Activated T-helper 1 cell treated with anti-CD3 and anti-CD28 coated beads, Interleukin-12 subunit alpha, Interleukin-12 subunit beta, Interleukin-2, Interleukin-4 antibody, amounts not matched to agents 30 ng/mL and 10 ng/mL and 1 ng/mL, durations not matched to agents 14 hours and 24 hours and 36 hours (primary cell): Measurements from ENCODE around the gene SCFD2. TPM values are rescaled to one million over a fixed set of nuclear protein-coding genes. Genes with fewer than 3 reads are reported as not detected.

Source experiments
- DNase-seq: peaks from one replicate; pipeline ENCODE4 v3.0.0; 2021; ENCODE audit warnings: low spot score
- H3K27ac Mint-ChIP-seq: one replicate; pipeline ENCODE4 v1.8.0; 2021; ENCODE audit warnings: mild to moderate bottlenecking, mixed read lengths
- H3K27me3 Mint-ChIP-seq: one replicate; pipeline ENCODE4 v1.8.0; 2022; ENCODE audit warnings: mild to moderate bottlenecking, moderate library complexity, mixed read lengths; ENCODE audit not compliant: insufficient read depth
- H3K36me3 Mint-ChIP-seq: one replicate; pipeline ENCODE4 v1.8.0; 2021; ENCODE audit warnings: low read depth, mixed read lengths
- H3K4me1 Mint-ChIP-seq: one replicate; pipeline ENCODE4 v1.8.0; 2021; ENCODE audit warnings: low read depth, mixed read lengths
- H3K4me3 Mint-ChIP-seq: one replicate; pipeline ENCODE4 v1.8.0; 2021; ENCODE audit warnings: mild to moderate bottlenecking, moderate library complexity, mixed read lengths
- H3K9me3 Mint-ChIP-seq: one replicate; pipeline ENCODE4 v1.8.0; 2021; ENCODE audit warnings: mixed read lengths
- intact Hi-C: fragments of 100-400 bp; cut with micrococcal nuclease; formaldehyde crosslinking; loops from one replicate; pipeline ENCODE4 v1.15.1; 2024
- total RNA-seq: library from RNA; stranded (reverse); gene quantifications from 2 replicates; pipeline ENCODE4 v1.2.3, GENCODE V29; 2022

The SCFD2 gene
- total RNA-seq, 1 donor from 2014 or later, result 40.5 TPM

- intact Hi-C loops, result no loop called here
- DNase-seq, result no peak
- H3K9me3 Mint-ChIP-seq, result no peaks in the 10 kb centered on the region
- H3K4me3 Mint-ChIP-seq, result no peak overlapping the region
- H3K4me1 Mint-ChIP-seq, result peaks cover 5% of the 10 kb centered on the region
- no peak overlapping the region for H3K27ac Mint-ChIP-seq
- no peaks in the 10 kb centered on the region for H3K27me3 Mint-ChIP-seq
- no peaks in the 10 kb centered on the region for H3K36me3 Mint-ChIP-seq
Observed at GRCh38 chr4:52873861-52874343, 492.0 kb downstream of the SCFD2 start.

GRCh38 chr4:52873191-52873590 lies 492.7 kb downstream of the SCFD2 start:
- intact Hi-C loops, result no loop called here
- Mint-ChIP-seq H3K36me3 (no peaks in the 10 kb centered on the region), H3K27me3 (no peaks in the 10 kb centered on the region), H3K27ac (no peak overlapping the region), H3K9me3 (no peaks in the 10 kb centered on the region), H3K4me3 (no peak overlapping the region), H3K4me1 (peaks cover 5% of the 10 kb centered on the region)
- DNase-seq, result no peak

- intact Hi-C loops, result no loop called here
- no peak for DNase-seq
- Mint-ChIP-seq H3K27ac (no peak overlapping the region), H3K9me3 (no peaks in the 10 kb centered on the region), H3K27me3 (no peaks in the 10 kb centered on the region), H3K4me1 (no peaks in the 10 kb centered on the region), H3K36me3 (no peaks in the 10 kb centered on the region), H3K4me3 (no peak overlapping the region)
Observed at GRCh38 chr4:52870225-52870624, 495.6 kb downstream of the SCFD2 start.

- Mint-ChIP-seq H3K27me3 (no peaks in the 10 kb centered on the region), H3K27ac (no peak overlapping the region), H3K4me3 (no peak overlapping the region), H3K36me3 (no peaks in the 10 kb centered on the region), H3K4me1 (no peaks in the 10 kb centered on the region), H3K9me3 (no peaks in the 10 kb centered on the region)
- DNase-seq, result no peak
- intact Hi-C loops, result no loop called here
Observed at GRCh38 chr4:52869656-52870055, 496.2 kb downstream of the SCFD2 start.

- Mint-ChIP-seq H3K36me3 (no peaks in the 10 kb centered on the region), H3K4me3 (no peak overlapping the region), H3K4me1 (no peaks in the 10 kb centered on the region), H3K27ac (no peak overlapping the region), H3K9me3 (no peaks in the 10 kb centered on the region), H3K27me3 (peaks cover 2% of the 10 kb centered on the region)
- no peak for DNase-seq
- intact Hi-C loops, result no loop called here
Observed at GRCh38 chr4:52869196-52869595, 496.7 kb downstream of the SCFD2 start.

GRCh38 chr4:52868133-52868532 lies 497.7 kb downstream of the SCFD2 start:
- no peak for DNase-seq
- intact Hi-C loops, result no loop called here
- Mint-ChIP-seq H3K36me3 (no peaks in the 10 kb centered on the region), H3K4me1 (no peaks in the 10 kb centered on the region), H3K9me3 (no peaks in the 10 kb centered on the region), H3K27ac (no peak overlapping the region), H3K4me3 (no peak overlapping the region), H3K27me3 (peaks cover 10% of the 10 kb centered on the region)

- DNase-seq, result no peak
- no peak overlapping the region for H3K4me3 Mint-ChIP-seq
- intact Hi-C loops, result no loop called here
- H3K27me3 Mint-ChIP-seq, result peaks cover 11% of the 10 kb centered on the region
- H3K4me1 Mint-ChIP-seq, result no peaks in the 10 kb centered on the region
- H3K36me3 Mint-ChIP-seq, result no peaks in the 10 kb centered on the region
- no peaks in the 10 kb centered on the region for H3K9me3 Mint-ChIP-seq
- no peak overlapping the region for H3K27ac Mint-ChIP-seq
Observed at GRCh38 chr4:52867163-52867562, 498.7 kb downstream of the SCFD2 start.

GRCh38 chr4:52866734-52867133 lies 499.1 kb downstream of the SCFD2 start:
- no peak overlapping the region for H3K4me3 Mint-ChIP-seq
- no peak overlapping the region for H3K27ac Mint-ChIP-seq
- no peak for DNase-seq
- H3K27me3 Mint-ChIP-seq, result peaks cover 11% of the 10 kb centered on the region
- intact Hi-C loops, result no loop called here
- H3K9me3 Mint-ChIP-seq, result no peaks in the 10 kb centered on the region
- H3K4me1 Mint-ChIP-seq, result peaks cover under 1% of the 10 kb centered on the region
- H3K36me3 Mint-ChIP-seq, result no peaks in the 10 kb centered on the region

- Mint-ChIP-seq H3K27ac (no peak overlapping the region), H3K4me3 (no peak overlapping the region), H3K4me1 (peaks cover 12% of the 10 kb centered on the region), H3K27me3 (peaks cover 26% of the 10 kb centered on the region), H3K9me3 (no peaks in the 10 kb centered on the region), H3K36me3 (no peaks in the 10 kb centered on the region)
- intact Hi-C loops, result no loop called here
- DNase-seq, result no peak
Observed at GRCh38 chr4:52865300-52865699, 500.6 kb downstream of the SCFD2 start.

GRCh38 chr4:52864793-52865192 lies 501.1 kb downstream of the SCFD2 start:
- intact Hi-C loops, result loop anchor here (5.0 kb wide), 3 partner anchors 202 to 1022 kb away; partner anchors contain the start of genes DCUN1D4 and FIP1L1
- DNase-seq, result no peak
- Mint-ChIP-seq H3K36me3 (no peaks in the 10 kb centered on the region), H3K9me3 (no peaks in the 10 kb centered on the region), H3K4me3 (no peak overlapping the region), H3K4me1 (peaks cover 12% of the 10 kb centered on the region), H3K27ac (no peak overlapping the region), H3K27me3 (peaks cover 31% of the 10 kb centered on the region)

- Mint-ChIP-seq H3K27me3 (peaks cover 36% of the 10 kb centered on the region), H3K4me3 (peak overlapping the region; percentile 39)
- intact Hi-C loops, result loop anchor here (2.0 to 5.0 kb wide), 4 partner anchors 119 to 1021 kb away; partner anchors contain the start of genes DCUN1D4 and FIP1L1
Observed at GRCh38 chr4:52863324-52863723, 502.5 kb downstream of the SCFD2 start.

GRCh38 chr4:52862639-52863161 lies 503.2 kb downstream of the SCFD2 start:
- H3K4me3 Mint-ChIP-seq, result peak overlapping the region; percentile 39
- H3K27ac Mint-ChIP-seq, result no peak overlapping the region
- DNase-seq, result no peak
- peaks cover 36% of the 10 kb centered on the region for H3K27me3 Mint-ChIP-seq
- H3K9me3 Mint-ChIP-seq, result no peaks in the 10 kb centered on the region
- H3K36me3 Mint-ChIP-seq, result no peaks in the 10 kb centered on the region
- intact Hi-C loops, result loop anchor here (1.0 to 5.0 kb wide), 6 partner anchors 120 to 1020 kb away; partner anchors contain the start of genes DCUN1D4 and FIP1L1
- H3K4me1 Mint-ChIP-seq, result peaks cover 12% of the 10 kb centered on the region

More at GRCh38 chr4:52863324-52863723, 502.5 kb downstream of the SCFD2 start:
- Mint-ChIP-seq H3K9me3 (no peaks in the 10 kb centered on the region), H3K4me1 (peaks cover 12% of the 10 kb centered on the region), H3K27ac (no peak overlapping the region), H3K36me3 (no peaks in the 10 kb centered on the region)
- DNase-seq, result no peak

- peak; percentile 84 for DNase-seq
- peak within 1 kb of the TSS; percentile 81 for H3K4me3 Mint-ChIP-seq
- H3K4me1 Mint-ChIP-seq, result peaks cover 16% of the 10 kb centered on the region
- no peak within 1 kb of the TSS for H3K27ac Mint-ChIP-seq
- H3K36me3 Mint-ChIP-seq, result no peaks in the 10 kb centered on the region
- no peaks in the 10 kb centered on the region for H3K9me3 Mint-ChIP-seq
- intact Hi-C loops, result loop anchor here (1.0 to 5.0 kb wide), 6 partner anchors 121 to 1020 kb away; partner anchors contain the start of genes DCUN1D4 and FIP1L1
- H3K27me3 Mint-ChIP-seq, result peaks cover 36% of the 10 kb centered on the region
Observed at GRCh38 chr4:52861879-52862616, 503.8 kb downstream of the SCFD2 start, which contains the start of gene RASL11B. TSS of gene RASL11B (plus strand) at chr4:52862317. CDS start at chr4:52862508, 191 bp downstream.
